Keratinocyte (primary cell): ENCODE measurements around the gene SNRNP27. TPM values are rescaled to one million over a fixed set of nuclear protein-coding genes. Genes with fewer than 3 reads are reported as not detected.

ENCODE experiments used
- DNase-seq: peaks from one replicate; pipeline ENCODE4 v3.0.0-alpha.2; 2011; ENCODE audit warnings: low read depth, missing footprints, low spot score
- FAIRE-seq: peaks from 2 replicates; lab custom pipeline; 2011; peaks lifted over from hg19 to GRCh38; lab: Jason Lieb, UNC
- H2AFZ ChIP-seq: 2 replicates; pipeline ENCODE4 v1.6.0; 2012; ENCODE audit warnings: low read length, control low read depth, inconsistent platforms; ENCODE audit not compliant: control insufficient read depth
- H3K27ac ChIP-seq: 2 replicates; pipeline ENCODE4 v1.5.1; 2011; ENCODE audit warnings: low read length; ENCODE audit not compliant: control insufficient read depth, insufficient read depth
- H3K27me3 ChIP-seq: 3 replicates; pipeline ENCODE4 v1.6.0; 2011; ENCODE audit warnings: low read length; ENCODE audit not compliant: control insufficient read depth, insufficient read depth; ENCODE audit errors: extremely low read depth
- H3K36me3 ChIP-seq, 2 experiments: 2 replicates in 1 of 2; 3 replicates in 1 of 2; pipeline ENCODE4 v1.5.1; 2011; ENCODE audit warnings: low read length in 2 of 2, mild to moderate bottlenecking in 1 of 2; ENCODE audit not compliant: control insufficient read depth in 2 of 2, insufficient read depth in 2 of 2; ENCODE audit errors: extremely low read depth in 1 of 2
- H3K4me1 ChIP-seq: 3 replicates; pipeline ENCODE4 v1.5.1; 2011; ENCODE audit warnings: low read length; ENCODE audit not compliant: control insufficient read depth, insufficient read depth; ENCODE audit errors: extremely low read depth
- H3K4me2 ChIP-seq: 3 replicates; pipeline ENCODE4 v1.6.0; 2011; ENCODE audit warnings: low read depth, low read length; ENCODE audit not compliant: control insufficient read depth, insufficient read depth; ENCODE audit errors: extremely low read depth
- H3K4me3 ChIP-seq, 3 experiments: fragments of 200-600 bp in 1 of 3; sonication (generic) in 1 of 3; 2 replicates in 2 of 3; 3 replicates in 1 of 3; pipeline ENCODE4 v1.5.1; 2011 to 2016; ENCODE audit warnings: low read length in 3 of 3, mild to moderate bottlenecking in 3 of 3, control low read depth in 2 of 3, inconsistent platforms in 1 of 3, low read depth in 1 of 3, mixed read lengths in 1 of 3, mixed run types in 1 of 3, moderate library complexity in 1 of 3; ENCODE audit not compliant: control insufficient read depth in 2 of 3, insufficient read depth in 2 of 3; ENCODE audit errors: extremely low read depth in 1 of 3
- H3K79me2 ChIP-seq: 2 replicates; pipeline ENCODE4 v1.6.0; 2012; ENCODE audit warnings: low read length; ENCODE audit not compliant: control insufficient read depth, insufficient read depth
- H3K9ac ChIP-seq: 3 replicates; pipeline ENCODE4 v1.6.0; 2011; ENCODE audit warnings: low read length; ENCODE audit not compliant: control insufficient read depth, insufficient read depth; ENCODE audit errors: extremely low read depth
- H3K9me1 ChIP-seq: 3 replicates; pipeline ENCODE4 v1.6.0; 2011; ENCODE audit warnings: low read length; ENCODE audit not compliant: control insufficient read depth, insufficient read depth; ENCODE audit errors: extremely low read depth
- H3K9me3 ChIP-seq: 2 replicates; pipeline ENCODE4 v1.5.1; 2012; ENCODE audit warnings: low read depth, low read length; ENCODE audit not compliant: control insufficient read depth
- H4K20me1 ChIP-seq: 3 replicates; pipeline ENCODE4 v1.6.0; 2011; ENCODE audit warnings: low read length; ENCODE audit not compliant: control insufficient read depth, insufficient read depth; ENCODE audit errors: extremely low read depth
- EZH2 ChIP-seq: IDR thresholded peaks from one replicate; pipeline ENCODE4 v1.6.1; 2012; ENCODE audit warnings: inconsistent platforms, mild to moderate bottlenecking, low read length, moderate library complexity
- dilution Hi-C: fragments of 300-500 bp; cut with MboI; formaldehyde crosslinking; loops from one replicate; pipeline ENCODE4 v1.7.0; 2020; ENCODE audit warnings: low sequenced_read_pairs; ENCODE audit not compliant: extremely low pct_ligation_motif_present
- polyA plus RNA-seq, 5 experiments: library from polyadenylated mRNA; depleted of rRNA in 3 of 5; stranded (reverse) in 3 of 5; stranded (forward) in 1 of 5; unstranded in 1 of 5; fragments of >200 nt; gene quantifications; 1 replicate in 1 of 5; 2 replicates in 3 of 5; 3 replicates in 1 of 5; pipeline versions ENCODE4 v1.2.1 to v1.2.3, GENCODE V29; 2011 to 2012; ENCODE audit warnings: missing spikeins in 2 of 5, low read depth in 1 of 5, low replicate concordance in 1 of 5
- small RNA-seq, 3 experiments: library from RNA; depleted of rRNA; stranded (forward); fragments of <200 nt; gene quantifications; one replicate each; pipeline ENCODE3, GENCODE V24; 2012; ENCODE audit warnings: low read depth in 3 of 3, low replicate concordance in 1 of 3; ENCODE audit not compliant: insufficient read length in 3 of 3
- TF ChIP-seq, protein P1 (sequence below), 3 experiments: IDR thresholded peaks in 1 of 3; conservative IDR thresholded peaks in 1 of 3; optimal IDR thresholded peaks in 1 of 3; 2 replicates in 2 of 3; 3 replicates in 1 of 3; pipeline versions ENCODE3 to v1.5.1; 2011; ENCODE audit warnings: low read length in 3 of 3, mild to moderate bottlenecking in 3 of 3, moderate library complexity in 2 of 3, control low read depth in 1 of 3, inconsistent platforms in 1 of 3; ENCODE audit not compliant: insufficient read depth in 2 of 3; ENCODE audit errors: extremely low read depth in 1 of 3

SNRNP27 gene
- polyA plus RNA-seq, 1 donor (not counting 4 experiments of a cell fraction or from before 2014, with no cell fraction given) = 41.1 TPM

DNA sequence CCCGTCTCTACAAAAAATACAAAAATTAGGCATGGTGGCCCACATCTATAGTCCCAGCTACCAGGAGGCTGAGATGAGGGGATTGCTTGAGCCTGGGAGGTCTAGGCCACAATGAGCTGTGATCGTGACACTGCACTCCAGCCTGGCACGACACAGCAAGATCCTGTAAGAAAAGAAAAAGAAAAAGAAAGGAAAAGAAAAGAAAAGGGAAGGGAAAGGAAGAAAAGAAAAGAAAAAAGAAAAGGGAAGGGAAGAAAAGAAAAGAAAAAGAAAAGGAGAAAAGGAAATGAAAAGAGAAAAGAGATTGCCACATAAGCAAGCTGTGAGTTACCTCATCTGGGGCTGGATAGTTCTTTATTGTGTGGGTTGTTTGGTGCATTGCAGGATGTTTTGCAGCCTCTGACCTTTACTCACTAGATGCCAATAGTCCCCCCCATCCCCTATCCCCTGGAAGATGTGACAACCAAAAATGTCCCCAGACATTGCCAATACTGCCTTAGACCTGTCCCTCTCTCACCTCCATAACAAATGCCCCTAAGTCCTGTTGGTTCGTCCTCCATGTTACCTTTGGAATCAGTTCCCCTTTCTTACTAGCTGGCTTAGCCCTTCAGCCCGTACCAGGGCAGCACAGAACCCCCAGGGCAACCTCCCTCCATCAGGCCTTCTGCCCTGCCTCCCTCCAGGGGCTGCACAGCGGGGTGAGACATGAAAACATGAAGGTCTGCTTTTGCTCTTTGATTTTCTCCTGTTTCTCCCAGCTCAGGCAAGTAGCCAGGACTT lies 58.8 kb downstream of the SNRNP27 start:
- DNase-seq = no peak
- Histone ChIP-seq H3K79me2 (no peaks in the 10 kb centered on the region), H3K27me3 (no peaks in the 10 kb centered on the region), H3K36me3 (no peaks in the 10 kb centered on the region), H3K9me1 (no peaks in the 10 kb centered on the region), H3K4me1 (peaks cover 3% of the 10 kb centered on the region), H3K27ac (no peak overlapping the region), H3K4me3 (no peak overlapping the region), H2AFZ (no peak overlapping the region), H3K9me3 (no peaks in the 10 kb centered on the region), H3K9ac (no peak overlapping the region), H4K20me1 (no peaks in the 10 kb centered on the region), H3K4me2 (no peak overlapping the region)
- TF ChIP-seq EZH2 = no peak
- TF ChIP-seq, protein P1, sequence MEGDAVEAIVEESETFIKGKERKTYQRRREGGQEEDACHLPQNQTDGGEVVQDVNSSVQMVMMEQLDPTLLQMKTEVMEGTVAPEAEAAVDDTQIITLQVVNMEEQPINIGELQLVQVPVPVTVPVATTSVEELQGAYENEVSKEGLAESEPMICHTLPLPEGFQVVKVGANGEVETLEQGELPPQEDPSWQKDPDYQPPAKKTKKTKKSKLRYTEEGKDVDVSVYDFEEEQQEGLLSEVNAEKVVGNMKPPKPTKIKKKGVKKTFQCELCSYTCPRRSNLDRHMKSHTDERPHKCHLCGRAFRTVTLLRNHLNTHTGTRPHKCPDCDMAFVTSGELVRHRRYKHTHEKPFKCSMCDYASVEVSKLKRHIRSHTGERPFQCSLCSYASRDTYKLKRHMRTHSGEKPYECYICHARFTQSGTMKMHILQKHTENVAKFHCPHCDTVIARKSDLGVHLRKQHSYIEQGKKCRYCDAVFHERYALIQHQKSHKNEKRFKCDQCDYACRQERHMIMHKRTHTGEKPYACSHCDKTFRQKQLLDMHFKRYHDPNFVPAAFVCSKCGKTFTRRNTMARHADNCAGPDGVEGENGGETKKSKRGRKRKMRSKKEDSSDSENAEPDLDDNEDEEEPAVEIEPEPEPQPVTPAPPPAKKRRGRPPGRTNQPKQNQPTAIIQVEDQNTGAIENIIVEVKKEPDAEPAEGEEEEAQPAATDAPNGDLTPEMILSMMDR (optimal IDR thresholded peaks at IDR 0.05 in 1 of 3, IDR thresholded peaks at IDR 0.05 in 1 of 3, conservative IDR thresholded peaks at IDR 0.05 in 1 of 3; ENCODE audit: extremely low read depth in 1 of 3, insufficient read depth in 2 of 3, low read length in 3 of 3) = no peak
- dilution Hi-C loops = no loop called here
- FAIRE-seq = no peak

DNA sequence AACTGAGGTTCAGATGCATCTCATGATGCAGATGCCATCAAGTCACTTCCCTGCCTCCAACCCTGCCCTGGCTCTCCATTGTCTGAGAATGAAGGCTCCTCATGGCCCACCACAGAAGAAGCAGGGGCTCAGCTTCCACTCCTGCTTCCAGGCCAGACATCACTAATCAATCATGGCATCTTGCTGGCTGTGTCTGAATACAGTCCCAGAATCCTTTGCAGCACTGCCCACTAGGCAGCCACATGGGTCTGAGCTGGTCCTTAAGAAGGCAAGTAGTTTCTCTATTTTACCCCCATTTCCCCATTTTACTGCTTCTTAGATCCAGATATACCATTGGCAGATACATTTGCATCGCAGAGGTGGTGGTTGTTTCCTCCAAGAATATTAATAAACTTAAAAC lies 60.3 kb downstream of the SNRNP27 start:
- Histone ChIP-seq H3K9ac (no peak overlapping the region), H3K4me2 (no peak overlapping the region), H4K20me1 (no peaks in the 10 kb centered on the region), H3K9me3 (no peaks in the 10 kb centered on the region), H3K4me1 (no peaks in the 10 kb centered on the region), H3K4me3 (no peak overlapping the region), H3K79me2 (no peaks in the 10 kb centered on the region), H3K9me1 (no peaks in the 10 kb centered on the region), H3K27ac (no peak overlapping the region), H3K36me3 (no peaks in the 10 kb centered on the region), H3K27me3 (no peaks in the 10 kb centered on the region), H2AFZ (no peak overlapping the region)
- dilution Hi-C loops = no loop called here
- TF ChIP-seq, protein P1 (optimal IDR thresholded peaks at IDR 0.05 in 1 of 3, IDR thresholded peaks at IDR 0.05 in 1 of 3, conservative IDR thresholded peaks at IDR 0.05 in 1 of 3; ENCODE audit: extremely low read depth in 1 of 3, insufficient read depth in 2 of 3, low read length in 3 of 3) = no peak
- TF ChIP-seq EZH2 = no peak
- DNase-seq (no peak), FAIRE-seq (no peak)

Small RNA genes lying within 50 kb of the gene (small RNA-seq; reads per million reads assigned to genes)
- gene RPL23AP92 = 0 reads per million in 3 experiments

Other genes starting within 250 kb of the SNRNP27 start
- gene ANXA4, start 151.8 kb upstream of the SNRNP27 start, polyA plus RNA-seq = 143 to 268 TPM (median 209 TPM) in 3 replicates
- gene GMCL1, start 64.3 kb upstream of the SNRNP27 start, polyA plus RNA-seq = 3.9 to 7.5 TPM (median 4.1 TPM) in 3 replicates
- gene MXD1, start 21.2 kb downstream of the SNRNP27 start, polyA plus RNA-seq = 7.8 to 15.9 TPM (median 14.6 TPM) in 3 replicates
- 0.44 to 3.4 TPM (median 1.5 TPM) in 3 replicates for gene ASPRV1, start 67.7 kb downstream of the SNRNP27 start, polyA plus RNA-seq
- 65.9 to 151 TPM (median 86.8 TPM) in 3 replicates for gene PCBP1, start 193.5 kb downstream of the SNRNP27 start, polyA plus RNA-seq